Measurements from ENCODE around the gene IRF9.
A peak's percentile ranks its signal among the peaks of the same experiment; 100 is the strongest.

The IRF9 gene

GRCh38 chr14:24160850-24161804 is at the start of gene IRF9:
Gene IRF9 (plus strand): TSS chr14:24161265. CDS start chr14:24162145, 880 bp downstream.
- DNase-seq (ENCODE audit: low spot score): peak; percentile 90

GRCh38 chr14:24113379-24113800 is 47.7 kb upstream of the IRF9 start:
- no peak for DNase-seq (ENCODE audit: low spot score)

GRCh38 chr14:24113801-24114531 is 47.1 kb upstream of the IRF9 start:
- peak; percentile 97 for DNase-seq (ENCODE audit: low spot score)

GRCh38 chr14:24114532-24115421 is 46.3 kb upstream of the IRF9 start, which contains the start of the genes DCAF11 and NRL:
Gene DCAF11 (plus strand): TSS chr14:24114777. CDS start chr14:24115595, 818 bp downstream.
Gene NRL (minus strand): TSS chr14:24114949. CDS start chr14:24082848, 32,101 bp downstream.
- peak; percentile 99 for DNase-seq (ENCODE audit: low spot score)

- DNase-seq (ENCODE audit: low spot score): no peak
Measured at GRCh38 chr14:24115422-24116127, 45.5 kb upstream of the IRF9 start.

- no peak for DNase-seq (ENCODE audit: low spot score)
Measured at GRCh38 chr14:24116128-24116814, 44.8 kb upstream of the IRF9 start.

GRCh38 chr14:24117179-24117578 is 43.9 kb upstream of the IRF9 start:
- no peak for DNase-seq (ENCODE audit: low spot score)

- no peak for DNase-seq (ENCODE audit: low spot score)
Measured at GRCh38 chr14:24119691-24120090, 41.4 kb upstream of the IRF9 start.

GRCh38 chr14:24121210-24121609 is 39.9 kb upstream of the IRF9 start:
- DNase-seq (ENCODE audit: low spot score): no peak

GRCh38 chr14:24122416-24122815 is 38.6 kb upstream of the IRF9 start:
- no peak for DNase-seq (ENCODE audit: low spot score)

- DNase-seq (ENCODE audit: low spot score): no peak
Measured at GRCh38 chr14:24122898-24123297, 38.2 kb upstream of the IRF9 start.

- no peak for DNase-seq (ENCODE audit: low spot score)
Measured at GRCh38 chr14:24123424-24124417, 37.3 kb upstream of the IRF9 start.

GRCh38 chr14:24126939-24127338 is 34.1 kb upstream of the IRF9 start:
- DNase-seq (ENCODE audit: low spot score): no peak

GRCh38 chr14:24127673-24128072 is 33.4 kb upstream of the IRF9 start:
- DNase-seq (ENCODE audit: low spot score): no peak

GRCh38 chr14:24129410-24129998 is 31.6 kb upstream of the IRF9 start:
- DNase-seq (ENCODE audit: low spot score): no peak

GRCh38 chr14:24130380-24130716 is 30.7 kb upstream of the IRF9 start, which contains the start of gene FITM1:
Gene FITM1 (plus strand): TSS chr14:24130659. CDS start chr14:24131564, 905 bp downstream.
- DNase-seq (ENCODE audit: low spot score): no peak

GRCh38 chr14:24130717-24131548 is 30.1 kb upstream of the IRF9 start:
- DNase-seq (ENCODE audit: low spot score): no peak

GRCh38 chr14:24131549-24131966 is 29.5 kb upstream of the IRF9 start:
- DNase-seq (ENCODE audit: low spot score): no peak

Measured in SW480 (cell line).